ENCODE measurements around the gene SMC5. TPM values are rescaled to one million over a fixed set of nuclear protein-coding genes. Genes with fewer than 3 reads are reported as not detected.
A peak's percentile ranks its signal among the peaks of the same experiment; 100 is the strongest.

The SMC5 gene
- total RNA-seq, result 100 to 1,000 TPM in 1 of 4 donors, 10 to 100 TPM in 3; 16.2 to 250 (median 20.5) TPM

DNA sequence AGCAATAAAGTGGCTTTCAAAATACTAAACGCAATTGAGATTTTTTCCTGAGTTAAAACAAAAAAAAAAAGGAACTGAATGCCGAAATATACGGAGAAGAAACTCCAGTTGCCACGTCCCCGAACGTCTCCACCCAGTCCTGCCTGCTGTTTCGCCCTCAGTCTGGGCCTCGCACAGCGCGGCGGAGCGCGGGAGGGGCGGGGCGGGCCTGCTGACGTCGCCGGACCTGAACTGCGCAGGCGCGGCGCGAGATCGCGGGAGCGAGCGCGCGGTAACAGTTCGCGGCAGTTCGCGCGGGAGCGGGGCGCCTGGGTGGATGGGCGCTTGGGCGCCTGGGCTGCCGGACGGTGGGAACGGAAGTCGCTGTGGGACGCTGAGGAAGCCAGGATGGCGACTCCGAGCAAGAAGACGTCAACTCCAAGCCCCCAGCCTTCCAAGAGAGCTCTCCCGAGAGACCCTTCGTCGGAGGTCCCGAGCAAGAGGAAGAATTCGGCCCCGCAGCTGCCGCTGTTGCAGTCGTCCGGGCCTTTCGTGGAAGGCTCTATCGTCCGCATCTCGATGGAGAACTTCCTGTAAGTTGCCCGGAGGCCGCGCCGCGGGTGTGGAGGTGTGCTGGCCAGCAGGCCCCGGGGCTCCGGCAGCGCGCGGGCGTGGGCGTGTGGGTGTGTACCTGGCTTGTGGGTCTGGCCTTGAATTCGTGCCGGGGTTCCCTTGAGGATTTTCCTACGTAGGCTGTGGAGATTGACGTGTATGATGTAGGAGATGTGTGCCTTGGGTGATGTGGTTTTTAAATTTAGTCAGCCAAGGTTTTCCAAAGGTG is at the start of gene SMC5:
TSS of gene SMC5 (plus strand) at position 287 of the 820 bp plus-strand sequence. CDS start at position 388, 101 bp downstream.
- peak within 1 kb of the TSS; percentile 87 to 95 (median 94) for H3K27ac ChIP-seq
- H3K4me1 ChIP-seq, result peaks cover 39 to 43% of the 10 kb centered on the region in 2 donors
- H3K27me3 ChIP-seq, result no peaks in the 10 kb centered on the region
- DNase-seq (peak; percentile 75 to 85), ATAC-seq (peak; percentile 90 to 91)
- H3K36me3 ChIP-seq, result no peaks in the 10 kb centered on the region
- in situ Hi-C loops (cut with MboI; ENCODE audit: low sequenced_read_pairs in 4 of 4) (loop anchor here in 1 of 4 donors (25.0 kb wide), 1 partner anchor 497 kb away; the partner anchor contains the start of gene PTAR1), intact Hi-C loops (cut with DNase I; ENCODE audit: low total_unique reads) (loop anchor here (2.0 to 5.0 kb wide), 3 partner anchors 223 to 1652 kb away; partner anchors contain the start of genes ABHD17B and C9orf85)
- H3K9me3 ChIP-seq, result no peaks in the 10 kb centered on the region
- H3K4me3 ChIP-seq, result peak within 1 kb of the TSS; percentile 66 to 97 (median 90)
- peak; percentile 96 for TF ChIP-seq POLR2A (IDR thresholded peaks at IDR 0.05)
- TF ChIP-seq CTCF (IDR thresholded peaks at IDR 0.05 in 4 of 5, conservative IDR thresholded peaks at IDR 0.05 in 1 of 5), result no peak

GRCh38 chr9:70217029-70217428 is 41.7 kb upstream of the SMC5 start:
- no peak for TF ChIP-seq CTCF (IDR thresholded peaks at IDR 0.05 in 4 of 5, conservative IDR thresholded peaks at IDR 0.05 in 1 of 5)
- TF ChIP-seq POLR2A (IDR thresholded peaks at IDR 0.05), result no peak
- ATAC-seq (no peak), DNase-seq (no peak)
- H3K9me3 ChIP-seq, result no peaks in the 10 kb centered on the region
- no peak overlapping the region for H3K27ac ChIP-seq
- H3K4me3 ChIP-seq, result no peak overlapping the region
- no peaks in the 10 kb centered on the region for H3K36me3 ChIP-seq
- no peaks in the 10 kb centered on the region for H3K27me3 ChIP-seq
- in situ Hi-C loops (cut with MboI; ENCODE audit: low sequenced_read_pairs in 4 of 4) (no loop called here), intact Hi-C loops (cut with DNase I; ENCODE audit: low total_unique reads) (no loop called here)
- H3K4me1 ChIP-seq, result no peaks in the 10 kb centered on the region

- Histone ChIP-seq H3K27ac (no peak overlapping the region), H3K36me3 (no peaks in the 10 kb centered on the region), H3K9me3 (no peaks in the 10 kb centered on the region), H3K4me3 (no peak overlapping the region), H3K27me3 (no peaks in the 10 kb centered on the region), H3K4me1 (no peaks in the 10 kb centered on the region)
- DNase-seq, result no peak
- in situ Hi-C loops (cut with MboI; ENCODE audit: low sequenced_read_pairs in 4 of 4) (no loop called here), intact Hi-C loops (cut with DNase I; ENCODE audit: low total_unique reads) (no loop called here)
- no peak for ATAC-seq
- TF ChIP-seq POLR2A (IDR thresholded peaks at IDR 0.05), result no peak
- TF ChIP-seq CTCF (IDR thresholded peaks at IDR 0.05 in 4 of 5, conservative IDR thresholded peaks at IDR 0.05 in 1 of 5), result no peak
These were observed 40.0 kb upstream of the SMC5 start for GRCh38 chr9:70218767-70219166.

- Histone ChIP-seq H3K9me3 (no peaks in the 10 kb centered on the region), H3K27me3 (no peaks in the 10 kb centered on the region), H3K27ac (no peak overlapping the region), H3K4me3 (no peak overlapping the region), H3K4me1 (no peaks in the 10 kb centered on the region), H3K36me3 (no peaks in the 10 kb centered on the region)
- TF ChIP-seq POLR2A (IDR thresholded peaks at IDR 0.05) (no peak), CTCF (IDR thresholded peaks at IDR 0.05 in 4 of 5, conservative IDR thresholded peaks at IDR 0.05 in 1 of 5) (no peak)
- ATAC-seq, result no peak
- in situ Hi-C loops (cut with MboI; ENCODE audit: low sequenced_read_pairs in 4 of 4), result loop anchor here in 1 of 4 donors (10.0 kb wide), 1 partner anchor 245 kb away; no protein-coding TSS in a partner anchor
- no peak for DNase-seq
- intact Hi-C loops (cut with DNase I; ENCODE audit: low total_unique reads), result no loop called here
These were observed 38.6 kb upstream of the SMC5 start for GRCh38 chr9:70220216-70220615.

Measured in gastrocnemius medialis (tissue), 4 donors.